Osteocyte (in vitro differentiated cells): Measurements from ENCODE around the gene ZNF77. TPM values are rescaled to one million over a fixed set of nuclear protein-coding genes. Genes with fewer than 3 reads are reported as not detected.

ENCODE experiments used
- DNase-seq: peaks from one replicate; pipeline ENCODE4 v3.0.0; 2021; ENCODE audit warnings: mixed read lengths; ENCODE audit not compliant: unreplicated experiment; ENCODE audit errors: extremely low spot score
- H3K27ac Mint-ChIP-seq: one replicate; pipeline ENCODE4 v1.8.0; 2021; ENCODE audit warnings: mild to moderate bottlenecking, mixed read lengths; ENCODE audit not compliant: unreplicated experiment
- H3K27me3 Mint-ChIP-seq: one replicate; pipeline ENCODE4 v1.8.0; 2021; ENCODE audit warnings: mixed read lengths; ENCODE audit not compliant: unreplicated experiment
- H3K36me3 Mint-ChIP-seq: one replicate; pipeline ENCODE4 v1.8.0; 2021; ENCODE audit warnings: mixed read lengths; ENCODE audit not compliant: unreplicated experiment
- H3K4me1 Mint-ChIP-seq: one replicate; pipeline ENCODE4 v1.8.0; 2021; ENCODE audit warnings: mixed read lengths; ENCODE audit not compliant: unreplicated experiment
- H3K4me3 Mint-ChIP-seq: one replicate; pipeline ENCODE4 v1.8.0; 2021; ENCODE audit warnings: mild to moderate bottlenecking, moderate library complexity, mixed read lengths; ENCODE audit not compliant: unreplicated experiment
- H3K9me3 Mint-ChIP-seq: one replicate; pipeline ENCODE4 v1.8.0; 2021; ENCODE audit warnings: mixed read lengths; ENCODE audit not compliant: unreplicated experiment
- CTCF ChIP-seq: fragments of 200-600 bp; sonication (generic); IDR thresholded peaks from 2 replicates; pipeline ENCODE4 v1.5.0; 2021; ENCODE audit warnings: antibody characterized with exemption, mild to moderate bottlenecking, moderate library complexity
- total RNA-seq: library from RNA; stranded (reverse); gene quantifications from 2 replicates; pipeline ENCODE4 v1.2.1, GENCODE V29; 2021

Gene ZNF77
- total RNA-seq, 1 donor from 2014 or later = 4.0 TPM

GRCh38 chr19:2977746-2978138 lies 33.0 kb upstream of the ZNF77 start:
- Mint-ChIP-seq H3K9me3 (no peaks in the 10 kb centered on the region), H3K4me1 (peaks cover 38% of the 10 kb centered on the region), H3K4me3 (peak overlapping the region; percentile 87), H3K27ac (no peak overlapping the region), H3K36me3 (no peaks in the 10 kb centered on the region), H3K27me3 (peaks cover 16% of the 10 kb centered on the region)
- TF ChIP-seq CTCF = no peak
- DNase-seq = no peak

- Mint-ChIP-seq H3K4me3 (peak within 1 kb of the TSS; percentile 87), H3K9me3 (no peaks in the 10 kb centered on the region), H3K27me3 (peaks cover 16% of the 10 kb centered on the region), H3K27ac (no peak within 1 kb of the TSS), H3K36me3 (no peaks in the 10 kb centered on the region), H3K4me1 (peaks cover 32% of the 10 kb centered on the region)
- TF ChIP-seq CTCF = no peak
- DNase-seq = peak; percentile 96
Observed at GRCh38 chr19:2977001-2977745, 32.4 kb upstream of the ZNF77 start, which contains the start of gene TLE6. Gene TLE6, plus strand, starts transcription at chr19:2977564. Its CDS starts 670 bp downstream, at chr19:2978234.

GRCh38 chr19:2976609-2977000 lies 31.8 kb upstream of the ZNF77 start:
- H3K4me3 Mint-ChIP-seq = peak overlapping the region; percentile 87
- no peak for DNase-seq

GRCh38 chr19:2974342-2975041 lies 29.7 kb upstream of the ZNF77 start:
- DNase-seq = no peak
- no peak overlapping the region for H3K27ac Mint-ChIP-seq
- H3K9me3 Mint-ChIP-seq = no peaks in the 10 kb centered on the region
- H3K36me3 Mint-ChIP-seq = no peaks in the 10 kb centered on the region
- peaks cover 19% of the 10 kb centered on the region for H3K4me1 Mint-ChIP-seq
- no peak overlapping the region for H3K4me3 Mint-ChIP-seq
- no peak for TF ChIP-seq CTCF
- peaks cover 11% of the 10 kb centered on the region for H3K27me3 Mint-ChIP-seq

More at GRCh38 chr19:2976609-2977000, 31.8 kb upstream of the ZNF77 start:
- peaks cover 27% of the 10 kb centered on the region for H3K4me1 Mint-ChIP-seq
- H3K27ac Mint-ChIP-seq = no peak overlapping the region
- H3K36me3 Mint-ChIP-seq = no peaks in the 10 kb centered on the region
- no peak for TF ChIP-seq CTCF
- peaks cover 16% of the 10 kb centered on the region for H3K27me3 Mint-ChIP-seq
- no peaks in the 10 kb centered on the region for H3K9me3 Mint-ChIP-seq

- Mint-ChIP-seq H3K4me3 (no peak overlapping the region), H3K27me3 (peaks cover 11% of the 10 kb centered on the region), H3K4me1 (peaks cover 15% of the 10 kb centered on the region), H3K27ac (no peak overlapping the region), H3K36me3 (no peaks in the 10 kb centered on the region), H3K9me3 (no peaks in the 10 kb centered on the region)
- no peak for TF ChIP-seq CTCF
- no peak for DNase-seq
Observed at GRCh38 chr19:2973229-2973628, 28.5 kb upstream of the ZNF77 start.
